K562 (cell line): ENCODE results near the gene NUTF2. TPM values are rescaled to one million over a fixed set of nuclear protein-coding genes. Genes with fewer than 3 reads are reported as not detected.

ENCODE experiments used
- ATAC-seq: fragments of 200-7000 bp; cut with Tn5 transposase; 3 replicates; pipeline ENCODE4 v1.9.1; 2020; ENCODE audit warnings: moderate library complexity
- BruUV-seq: library from RNA; stranded (reverse); fragments of 400-500 nt; replicated peaks from 2 replicates; lab custom pipeline; 2021; lab: Mats Ljungman, UMichigan
- CTCF ChIA-PET: fragments of 300-600 bp; formaldehyde crosslinking; extraction: SDS; loops from one replicate; lab custom pipeline; 2021; ENCODE audit warnings: low intra/inter-chr PET ratio; lab: Yijun Ruan, JAX
- POLR2A ChIA-PET: fragments of 300-600, 350-650 bp; sonication (Branson Sonifier 250); formaldehyde crosslinking; extraction: SDS; loops from one replicate; lab custom pipeline; 2021; ENCODE audit warnings: antibody characterized with exemption, inconsistent platforms; lab: Yijun Ruan, JAX
- DNase-seq, 4 experiments: peaks; one replicate each; pipeline versions ENCODE4 v3.0.0 to v3.0.0-alpha.2; 2011 to 2018; ENCODE audit warnings: low spot score in 3 of 4, mixed read lengths in 3 of 4; ENCODE audit errors: extremely low read depth in 1 of 4
- FAIRE-seq: peaks from 2 replicates; lab custom pipeline; 2011; peaks lifted over from hg19 to GRCh38; lab: Jason Lieb, UNC
- H2AFZ ChIP-seq: 2 replicates; pipeline ENCODE4 v1.6.0; 2011; ENCODE audit warnings: low read depth, low read length, control low read depth, inconsistent platforms
- H3K27ac ChIP-seq: fragments of 200-600 bp; 3 replicates; pipeline ENCODE4 v1.8.0; 2011; ENCODE audit warnings: low read depth, mild to moderate bottlenecking, control low read depth, inconsistent platforms, low read length, moderate library complexity, mixed read lengths; ENCODE audit errors: extremely low read depth
- H3K27me3 ChIP-seq, 2 experiments: fragments of 300-600 bp in 1 of 2; 2 replicates in 1 of 2; 3 replicates in 1 of 2; pipeline versions ENCODE4 v1.6.0 to v1.8.0; 2011; ENCODE audit warnings: inconsistent platforms in 2 of 2, low read length in 2 of 2, mild to moderate bottlenecking in 1 of 2, mixed read lengths in 1 of 2, moderate library complexity in 1 of 2; ENCODE audit not compliant: control insufficient read depth in 2 of 2, insufficient read depth in 2 of 2
- H3K36me3 ChIP-seq: fragments of 300-600 bp; 3 replicates; pipeline ENCODE4 v1.8.0; 2011; ENCODE audit warnings: mild to moderate bottlenecking, low read length, inconsistent platforms; ENCODE audit not compliant: control insufficient read depth, insufficient read depth
- H3K4me1 ChIP-seq, 2 experiments: fragments of 200-600 bp in 1 of 2; replicated peaks in 1 of 2; 2 replicates in 1 of 2; 3 replicates in 1 of 2; pipeline versions ENCODE4 v1.5.1 to v1.8.0; 2011; ENCODE audit warnings: inconsistent platforms in 2 of 2, low read length in 2 of 2, mild to moderate bottlenecking in 1 of 2, mixed read lengths in 1 of 2, moderate library complexity in 1 of 2; ENCODE audit not compliant: control insufficient read depth in 2 of 2, insufficient read depth in 2 of 2
- H3K4me2 ChIP-seq: 2 replicates; pipeline ENCODE4 v1.6.1; 2011; ENCODE audit warnings: low read length, control low read depth, inconsistent platforms, mixed read lengths; ENCODE audit not compliant: insufficient read depth
- H3K4me3 ChIP-seq: fragments of 200-600 bp; sonication (generic), shearing (Covaris generic); 2 replicates; pipeline ENCODE4 v1.5.1; 2016; ENCODE audit warnings: control low read depth, inconsistent platforms
- H3K79me2 ChIP-seq: fragments of 200-600 bp; 3 replicates; pipeline ENCODE4 v1.8.0; 2011; ENCODE audit warnings: low read length, inconsistent platforms; ENCODE audit not compliant: control insufficient read depth, insufficient read depth
- H3K9ac ChIP-seq, 2 experiments: 2 replicates each; pipeline versions ENCODE4 v1.6.0 to v1.6.1; 2011; ENCODE audit warnings: low read depth in 2 of 2, low read length in 2 of 2, control low read depth in 1 of 2, inconsistent platforms in 1 of 2, mild to moderate bottlenecking in 1 of 2, mixed read lengths in 1 of 2; ENCODE audit not compliant: insufficient read depth in 1 of 2
- H3K9me1 ChIP-seq: one replicate; pipeline ENCODE4 v1.6.0; 2011; ENCODE audit warnings: inconsistent platforms, mild to moderate bottlenecking, low read length, moderate library complexity; ENCODE audit not compliant: control insufficient read depth, insufficient read depth
- H3K9me3 ChIP-seq: replicated peaks from 2 replicates; pipeline ENCODE4 v1.5.1; 2011; ENCODE audit warnings: low read depth, low read length, inconsistent platforms; ENCODE audit not compliant: control insufficient read depth, insufficient read depth
- H4K20me1 ChIP-seq: replicated peaks from 2 replicates; pipeline ENCODE4 v1.6.1; 2011; ENCODE audit warnings: low read length, inconsistent platforms, mixed read lengths; ENCODE audit not compliant: control insufficient read depth, insufficient read depth
- FOSL1 ChIP-seq: fragments of 200-800 bp; sonication (Bioruptor generic); conservative IDR thresholded peaks from 2 replicates; pipeline ENCODE4 v1.6.1; 2016; ENCODE audit warnings: missing genetic modification characterization, missing compliant biosample characterization
- JUN ChIP-seq, 2 experiments: sonication (generic) in 1 of 2; formaldehyde crosslinking in 1 of 2; IDR thresholded peaks; 2 replicates each; pipeline versions ENCODE4 v1.6.1 to v1.8.0; 2012 to 2022; ENCODE audit warnings: borderline replicate concordance in 2 of 2, mild to moderate bottlenecking in 2 of 2, improper control_type of control experiment in 1 of 2, low read depth in 1 of 2, low read length in 1 of 2, missing genetic modification reagents in 1 of 2
- PCBP1 ChIP-seq: fragments of 200-400 bp; formaldehyde crosslinking; IDR thresholded peaks from 2 replicates; pipeline ENCODE4 v1.6.1; 2018; ENCODE audit warnings: mild to moderate bottlenecking, low read depth, low read length; ENCODE audit not compliant: poor library complexity, severe bottlenecking
- STAT5A ChIP-seq: IDR thresholded peaks from 2 replicates; pipeline ENCODE4 v1.6.1; 2012; ENCODE audit warnings: low read length, inconsistent platforms, borderline replicate concordance
- WGBS: fragments of 100-300 bp; shearing (Covaris generic); methylation state at CpG from one replicate; pipeline ENCODE4 v1.1.6; 2016; ENCODE audit warnings: low coverage, mixed read lengths; ENCODE audit not compliant: insufficient coverage; ENCODE audit errors: missing lambda C conversion rate; 5-methylcytosine and 5-hydroxymethylcytosine counted together
- in situ Hi-C: fragments of 300-500 bp; cut with MboI; formaldehyde crosslinking; loops from 4 replicates; pipeline ENCODE4 v1.15.0; 2018; ENCODE audit warnings: inconsistent platforms, mixed read lengths
- intact Hi-C: fragments of 100-400 bp; cut with micrococcal nuclease; formaldehyde crosslinking; loops from 2 replicates; pipeline ENCODE4 v1.14.2; 2022
- polyA plus RNA-seq, 8 experiments: library from polyadenylated mRNA; depleted of rRNA in 4 of 8; stranded (reverse) in 5 of 8; unstranded in 3 of 8; fragments of >200 nt; fragmentation: Nextera tagmentation in 2 of 8; fragmentation: Illumina TruSeq in 1 of 8; extraction: Ambion mirVana in 2 of 8; extraction: Trizol in 1 of 8; gene quantifications; 2 replicates each; pipeline versions ENCODE4 v1.2.1 to v1.2.3, GENCODE V29; 2011 to 2014; ENCODE audit warnings: inconsistent platforms in 1 of 8, missing spikeins in 1 of 8
- total RNA-seq, 7 experiments: library from RNA; depleted of rRNA in 6 of 7; stranded (reverse); fragments of >200 nt in 6 of 7; fragmentation: Illumina TruSeq in 2 of 7; extraction: Trizol in 2 of 7; gene quantifications; 2 replicates each; pipeline versions ENCODE4 v1.2.1 to v1.2.3, GENCODE V29; 2011 to 2021; ENCODE audit warnings: low replicate concordance in 1 of 7
- TF ChIP-seq, protein P1 (sequence below): sonication (generic); formaldehyde crosslinking; IDR thresholded peaks from 2 replicates; pipeline ENCODE4 v1.8.0; 2022; ENCODE audit warnings: missing genetic modification reagents, mild to moderate bottlenecking, moderate library complexity, borderline replicate concordance
- TF ChIP-seq, protein P2 (sequence below): sonication (generic); IDR thresholded peaks from 2 replicates; pipeline ENCODE4 v1.6.1; 2016

The NUTF2 gene
- total and polyA plus RNA-seq, 9 of the 15 experiments (the other 6 are each of a cell fraction or from before 2014, with no cell fraction given): 106 to 248 (median 147) TPM

DNA sequence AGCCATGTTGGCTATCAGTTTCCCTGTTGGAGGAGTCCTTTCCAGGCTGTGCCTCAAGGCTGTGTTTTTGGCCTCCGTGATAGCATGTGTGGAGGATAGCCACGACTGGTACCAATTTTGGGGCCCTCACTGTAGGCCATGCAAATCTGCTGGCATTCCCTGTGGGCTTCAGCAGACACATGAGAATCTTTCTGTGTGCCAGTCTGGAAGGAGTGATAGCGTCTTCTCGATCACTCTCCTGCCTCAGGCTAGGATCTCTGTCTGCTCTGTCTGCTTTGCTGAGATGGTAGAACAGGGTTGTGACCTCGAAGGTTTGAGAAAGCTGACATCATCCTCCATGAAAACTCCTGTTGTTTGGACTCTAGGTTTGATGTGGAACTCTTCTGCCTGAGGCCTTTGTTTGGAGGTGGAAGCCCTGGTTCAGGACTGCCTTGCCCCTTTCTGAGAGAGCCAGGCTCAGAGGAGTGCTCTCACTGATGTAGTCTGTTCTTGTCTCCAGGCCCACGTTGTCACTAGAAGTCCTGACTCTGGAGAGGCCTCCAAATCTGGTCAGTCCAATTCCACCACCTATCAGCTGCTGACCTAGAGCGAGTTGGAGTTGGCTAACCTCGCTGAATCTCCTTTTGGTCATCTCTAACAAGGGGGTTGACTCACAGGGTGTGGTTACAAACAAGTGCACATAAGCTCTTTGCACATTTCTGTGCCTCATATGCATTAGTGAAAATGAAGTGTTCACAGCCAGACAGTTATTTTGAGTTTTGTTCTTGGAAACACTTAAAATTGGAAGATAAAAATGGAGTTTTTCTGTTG lies 14.1 kb downstream of the NUTF2 start:
- peak overlapping the region; percentile 23; the same call in 1 of the 3 replicates for H3K27ac ChIP-seq
- ATAC-seq: peak; percentile 10; the same call in 1 of the 3 replicates
- no peaks in the 10 kb centered on the region for H3K27me3 ChIP-seq
- peaks cover 85% of the 10 kb centered on the region for H3K79me2 ChIP-seq
- BruUV-seq: no TSS peak
- H3K36me3 ChIP-seq: peaks cover 62% of the 10 kb centered on the region
- 56% methylated on average over 8 of the region's 8 CpGs for WGBS
- H3K4me1 ChIP-seq: peaks cover 19 to 29% of the 10 kb centered on the region in 2 experiments
- TF ChIP-seq, protein P1, sequence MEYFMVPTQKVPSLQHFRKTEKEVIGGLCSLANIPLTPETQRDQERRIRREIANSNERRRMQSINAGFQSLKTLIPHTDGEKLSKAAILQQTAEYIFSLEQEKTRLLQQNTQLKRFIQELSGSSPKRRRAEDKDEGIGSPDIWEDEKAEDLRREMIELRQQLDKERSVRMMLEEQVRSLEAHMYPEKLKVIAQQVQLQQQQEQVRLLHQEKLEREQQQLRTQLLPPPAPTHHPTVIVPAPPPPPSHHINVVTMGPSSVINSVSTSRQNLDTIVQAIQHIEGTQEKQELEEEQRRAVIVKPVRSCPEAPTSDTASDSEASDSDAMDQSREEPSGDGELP (CRISPR knock-in tag): peak; percentile 28
- TF ChIP-seq STAT5A (no peak), FOSL1 (tag) (peak; percentile 80), JUN (IDR thresholded peaks at IDR 0.05; ENCODE audit: borderline replicate concordance, low read depth, low read length) (no peak), JUN (CRISPR knock-in tag; IDR thresholded peaks at IDR 0.05; ENCODE audit: borderline replicate concordance) (0 out of 2 replicates have a peak, but pooled peaks have one; percentile 37), PCBP1 (no peak)
- TF ChIP-seq, protein P2, sequence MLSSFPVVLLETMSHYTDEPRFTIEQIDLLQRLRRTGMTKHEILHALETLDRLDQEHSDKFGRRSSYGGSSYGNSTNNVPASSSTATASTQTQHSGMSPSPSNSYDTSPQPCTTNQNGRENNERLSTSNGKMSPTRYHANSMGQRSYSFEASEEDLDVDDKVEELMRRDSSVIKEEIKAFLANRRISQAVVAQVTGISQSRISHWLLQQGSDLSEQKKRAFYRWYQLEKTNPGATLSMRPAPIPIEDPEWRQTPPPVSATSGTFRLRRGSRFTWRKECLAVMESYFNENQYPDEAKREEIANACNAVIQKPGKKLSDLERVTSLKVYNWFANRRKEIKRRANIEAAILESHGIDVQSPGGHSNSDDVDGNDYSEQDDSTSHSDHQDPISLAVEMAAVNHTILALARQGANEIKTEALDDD: peak; percentile 92
- TF ChIP-seq, all 486 proteins: peak for 4
- Histone ChIP-seq H2AFZ (no peak overlapping the region), H3K4me2 (no peak overlapping the region), H3K4me3 (no peak overlapping the region), H3K9me1 (peaks cover 6% of the 10 kb centered on the region), H3K9ac (peak overlapping the region in 1 of 2 experiments; percentile 62; a peak in 1 of 4 replicates), H4K20me1 (peaks cover 43% of the 10 kb centered on the region), H3K9me3 (no peaks in the 10 kb centered on the region)
- in situ Hi-C loops: no loop called here
- intact Hi-C loops: no loop called here
- ChIA-PET CTCF (no interaction called here), POLR2A (interaction anchor here (0.7 to 1.5 kb wide), 2 partner anchors 11 to 15 kb away, joined by 3 to 5 read pairs; no protein-coding TSS in a partner anchor)
- DNase-seq: peak in 1 of 4 experiments; percentile 41
- FAIRE-seq: peak; percentile 19
